ENCODE results near the gene CS. TPM values are rescaled to one million over a fixed set of nuclear protein-coding genes. Genes with fewer than 3 reads are reported as not detected.

CS gene
- total and polyA plus RNA-seq, 2 experiments from 2014 or later, result 83.2 to 111 TPM

- Histone ChIP-seq H4K20me1 (ENCODE audit: insufficient read depth, poor library complexity, severe bottlenecking) (no peaks in the 10 kb centered on the region), H3K27me3 (no peaks in the 10 kb centered on the region), H3K27ac (peak overlapping the region; percentile 98), H3K4me2 (peak overlapping the region; percentile 80), H2AFZ (no peak overlapping the region), H3K4me1 (ENCODE audit: insufficient read depth) (peaks cover 7% of the 10 kb centered on the region), H3K79me2 (peaks cover 21% of the 10 kb centered on the region), H3K36me3 (replicated peaks; ENCODE audit: insufficient read depth, low read depth) (no peaks in the 10 kb centered on the region), H3K9me3 (ENCODE audit: low read depth) (no peaks in the 10 kb centered on the region), H3K4me3 (no peak overlapping the region), H3K9me2 (replicated peaks; ENCODE audit: insufficient read depth) (no peaks in the 10 kb centered on the region)
- 58% methylated on average over 7 of the region's 8 CpGs for WGBS (ENCODE audit: low lambda C conversion rate, missing lambda C conversion rate)
- peak; percentile 88 for DNase-seq (ENCODE audit: low spot score)
- no peak for TF ChIP-seq EZH2phosphoT487 (IDR thresholded peaks at IDR 0.05; ENCODE audit: low read depth, severe bottlenecking, unreplicated experiment)
- TF ChIP-seq CTCF (IDR thresholded peaks at IDR 0.05; ENCODE audit: poor library complexity), result no peak
- TF ChIP-seq EZH2 (IDR thresholded peaks at IDR 0.05; ENCODE audit: borderline replicate concordance), result no peak
Observed at GRCh38 chr12:56230432-56231183, 69.5 kb downstream of the CS start.

GRCh38 chr12:56229916-56230431 is 70.2 kb downstream of the CS start, which contains the start of gene SLC39A5:
Gene SLC39A5 (plus strand): TSS chr12:56230051. CDS start chr12:56231275, 1,224 bp downstream.
- DNase-seq (ENCODE audit: low spot score), result no peak
- no peak for TF ChIP-seq EZH2 (IDR thresholded peaks at IDR 0.05; ENCODE audit: borderline replicate concordance)
- no peak for TF ChIP-seq CTCF (IDR thresholded peaks at IDR 0.05; ENCODE audit: poor library complexity)
- 73% methylated on average over 3 of the region's 4 CpGs for WGBS (ENCODE audit: low lambda C conversion rate, missing lambda C conversion rate)

GRCh38 chr12:56229082-56229481 is 71.0 kb downstream of the CS start:
- no peak overlapping the region for H2AFZ ChIP-seq
- no peaks in the 10 kb centered on the region for H4K20me1 ChIP-seq (ENCODE audit: insufficient read depth, poor library complexity, severe bottlenecking)
- peak overlapping the region; percentile 98 for H3K27ac ChIP-seq
- no peak overlapping the region for H3K4me2 ChIP-seq
- no peak overlapping the region for H3K4me3 ChIP-seq
- DNase-seq (ENCODE audit: low spot score), result no peak
- no peaks in the 10 kb centered on the region for H3K9me2 ChIP-seq (replicated peaks; ENCODE audit: insufficient read depth)
- H3K36me3 ChIP-seq (replicated peaks; ENCODE audit: insufficient read depth, low read depth), result no peaks in the 10 kb centered on the region
- 90% methylated on average over 7 of the region's 7 CpGs for WGBS (ENCODE audit: low lambda C conversion rate, missing lambda C conversion rate)
- H3K4me1 ChIP-seq (ENCODE audit: insufficient read depth), result peaks cover 10% of the 10 kb centered on the region
- H3K27me3 ChIP-seq, result no peaks in the 10 kb centered on the region
- H3K79me2 ChIP-seq, result peaks cover 23% of the 10 kb centered on the region
- TF ChIP-seq EZH2 (IDR thresholded peaks at IDR 0.05; ENCODE audit: borderline replicate concordance) (no peak), CTCF (IDR thresholded peaks at IDR 0.05; ENCODE audit: poor library complexity) (no peak)
- no peaks in the 10 kb centered on the region for H3K9me3 ChIP-seq (ENCODE audit: low read depth)

More at GRCh38 chr12:56229916-56230431, 70.2 kb downstream of the CS start, which contains the start of gene SLC39A5:
- Histone ChIP-seq H3K4me2 (peak within 1 kb of the TSS; percentile 80), H3K36me3 (replicated peaks; ENCODE audit: insufficient read depth, low read depth) (no peaks in the 10 kb centered on the region), H3K9me2 (replicated peaks; ENCODE audit: insufficient read depth) (no peaks in the 10 kb centered on the region), H4K20me1 (ENCODE audit: insufficient read depth, poor library complexity, severe bottlenecking) (no peaks in the 10 kb centered on the region), H3K9me3 (ENCODE audit: low read depth) (no peaks in the 10 kb centered on the region), H3K27ac (peak within 1 kb of the TSS; percentile 98), H3K79me2 (peaks cover 21% of the 10 kb centered on the region), H3K4me1 (ENCODE audit: insufficient read depth) (peaks cover 7% of the 10 kb centered on the region), H2AFZ (no peak within 1 kb of the TSS), H3K4me3 (no peak within 1 kb of the TSS), H3K27me3 (no peaks in the 10 kb centered on the region)
